GM10266 (cell line): Measurements from ENCODE around the gene ZNF605.
"Not testable (repeated sequence)": the region's sequence is repeated elsewhere in the genome, so short reads cannot be mapped to it uniquely, and the experiment has no call there.

Source experiments
- DNase-seq: peaks from one replicate; pipeline ENCODE4 v3.0.0; 2012; ENCODE audit errors: extremely low spot score
- CTCF ChIP-seq: IDR thresholded peaks from 2 replicates; pipeline ENCODE4 v1.5.1; 2012; ENCODE audit warnings: mild to moderate bottlenecking, low read depth; ENCODE audit not compliant: control insufficient read depth, insufficient read depth; ENCODE audit errors: missing control alignments

Gene ZNF605

GRCh38 chr12:132946246-132946820, 9.8 kb downstream of the ZNF605 start:
- no peak for TF ChIP-seq CTCF
- no peak for DNase-seq

GRCh38 chr12:132945806-132946205, 10.3 kb downstream of the ZNF605 start:
- no peak for TF ChIP-seq CTCF
- no peak for DNase-seq

GRCh38 chr12:132942611-132943010, 13.5 kb downstream of the ZNF605 start:
- TF ChIP-seq CTCF: no peak
- DNase-seq: no peak

GRCh38 chr12:132941336-132941954, 14.7 kb downstream of the ZNF605 start:
- DNase-seq: no peak
- TF ChIP-seq CTCF: no peak

GRCh38 chr12:132940071-132940719, 15.9 kb downstream of the ZNF605 start:
- no peak for DNase-seq

GRCh38 chr12:132938807-132939206, 17.3 kb downstream of the ZNF605 start:
- DNase-seq: not testable (repeated sequence)

More at GRCh38 chr12:132940071-132940719, 15.9 kb downstream of the ZNF605 start:
- TF ChIP-seq CTCF: no peak

GRCh38 chr12:132937476-132937875, 18.6 kb downstream of the ZNF605 start:
- DNase-seq: no peak
- TF ChIP-seq CTCF: no peak

- not testable (repeated sequence) for DNase-seq
Observed at GRCh38 chr12:132936921-132937320, 19.2 kb downstream of the ZNF605 start.
